PC-9 (cell line): ENCODE data around the gene EPHA1. TPM values are rescaled to one million over a fixed set of nuclear protein-coding genes. Genes with fewer than 3 reads are reported as not detected.

Experiments
- BruUV-seq: library from RNA; stranded (reverse); fragments of 400-500 nt; replicated peaks from 2 replicates; lab custom pipeline; 2021; lab: Mats Ljungman, UMichigan
- CTCF ChIA-PET: fragments of 300-600 bp; sonication (Branson Sonifier 250); formaldehyde crosslinking; loops from one replicate; lab custom pipeline; 2022; ENCODE audit warnings: antibody characterized with exemption; lab: Charles Lee
- POLR2A ChIA-PET: fragments of 300-600 bp; sonication (Branson Sonifier 250); formaldehyde crosslinking; loops from one replicate; lab custom pipeline; 2022; ENCODE audit warnings: antibody characterized with exemption; ENCODE audit not compliant: unreplicated experiment; lab: Charles Lee
- DNase-seq, 2 experiments: peaks; one replicate each; pipeline versions ENCODE4 v3.0.0 to v3.0.0-alpha.2; 2015 to 2022; ENCODE audit warnings: mixed read lengths in 1 of 2
- H2AFZ ChIP-seq: fragments of 200-600 bp; sonication (generic); 2 replicates; pipeline ENCODE4 v1.8.1; 2017; ENCODE audit warnings: antibody characterized with exemption
- H3F3A ChIP-seq: fragments of 200-600 bp; sonication (generic); 2 replicates; pipeline ENCODE4 v1.8.1; 2017; ENCODE audit warnings: antibody characterized with exemption, mild to moderate bottlenecking, low read depth; ENCODE audit not compliant: insufficient read depth
- H3K27ac ChIP-seq: fragments of 200-600 bp; sonication (generic); 2 replicates; pipeline ENCODE4 v1.6.1; 2016; ENCODE audit warnings: mixed run types
- H3K27me3 ChIP-seq: fragments of 200-600 bp; sonication (generic); 2 replicates; pipeline ENCODE4 v1.6.1; 2016; ENCODE audit warnings: low read depth, mixed run types; ENCODE audit not compliant: insufficient read depth
- H3K36me3 ChIP-seq: fragments of 200-600 bp; sonication (generic); 2 replicates; pipeline ENCODE4 v1.6.1; 2016; ENCODE audit warnings: low read depth, mixed run types
- H3K4me1 ChIP-seq: fragments of 200-600 bp; sonication (generic); replicated peaks from 2 replicates; pipeline ENCODE4 v1.6.1; 2016; ENCODE audit warnings: mixed run types; ENCODE audit not compliant: insufficient read depth
- H3K4me2 ChIP-seq: fragments of 200-600 bp; sonication (generic); 2 replicates; pipeline ENCODE4 v1.6.1; 2017; ENCODE audit warnings: mixed run types
- H3K4me3 ChIP-seq: fragments of 200-600 bp; sonication (generic); 2 replicates; pipeline ENCODE4 v1.6.1; 2016; ENCODE audit warnings: mixed run types
- H3K79me2 ChIP-seq: fragments of 200-600 bp; sonication (generic); 2 replicates; pipeline ENCODE4 v1.6.1; 2017; ENCODE audit warnings: low read depth, mixed run types
- H3K9me2 ChIP-seq: fragments of 200-600 bp; sonication (generic); 2 replicates; pipeline ENCODE4 v1.8.1; 2017; ENCODE audit warnings: mild to moderate bottlenecking; ENCODE audit not compliant: insufficient read depth
- H3K9me3 ChIP-seq: fragments of 200-600 bp; sonication (generic); 2 replicates; pipeline ENCODE4 v1.8.1; 2016; ENCODE audit warnings: low read depth; ENCODE audit not compliant: insufficient read depth
- H4K20me1 ChIP-seq: fragments of 200-600 bp; sonication (generic); 2 replicates; pipeline ENCODE4 v1.8.1; 2017; ENCODE audit not compliant: insufficient read depth
- EZH2 ChIP-seq: fragments of 200-600 bp; sonication (generic); IDR thresholded peaks from 2 replicates; pipeline ENCODE4 v1.8.0; 2017; ENCODE audit warnings: antibody characterized with exemption, low read depth
- intact Hi-C: fragments of 100-400 bp; cut with micrococcal nuclease; formaldehyde crosslinking; loops from one replicate; pipeline ENCODE4 v1.10.0; 2022; ENCODE audit not compliant: unreplicated experiment
- total RNA-seq: library from RNA; stranded (reverse); gene quantifications from 2 replicates; pipeline ENCODE4 v1.2.3, GENCODE V29; 2021
- TF ChIP-seq, protein P1 (sequence below): fragments of 200-600 bp; sonication (generic); conservative IDR thresholded peaks from 2 replicates; pipeline ENCODE4 v1.6.1; 2017; ENCODE audit warnings: mixed run types, antibody characterized with exemption, mild to moderate bottlenecking, moderate library complexity

The EPHA1 gene
- total RNA-seq, 1 experiment from 2014 or later = 35.5 TPM

DNA sequence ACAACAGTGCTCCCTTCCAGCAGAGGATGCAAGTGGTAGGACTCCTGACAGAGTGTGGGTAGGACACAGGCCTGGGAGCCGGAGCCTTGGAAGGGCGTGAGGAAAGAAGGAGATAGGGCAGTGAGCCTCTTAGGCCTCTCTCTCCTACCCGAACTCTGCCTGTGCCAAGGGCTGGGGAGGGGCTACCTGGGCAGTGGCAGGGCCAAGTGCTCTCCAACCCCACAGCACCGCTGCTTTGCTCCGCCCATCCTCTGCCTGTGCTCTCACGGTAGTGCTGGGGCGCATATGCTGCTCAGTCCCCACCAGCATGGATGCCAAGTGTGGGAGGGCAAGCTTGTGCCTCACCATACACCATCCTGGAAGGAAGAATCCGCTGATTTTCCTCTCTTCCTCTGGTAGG, 53.7 kb downstream of the EPHA1 start:
- Histone ChIP-seq H3K9me3 (no peaks in the 10 kb centered on the region), H4K20me1 (no peaks in the 10 kb centered on the region), H3K27me3 (peaks cover 40% of the 10 kb centered on the region), H3K4me1 (no peaks in the 10 kb centered on the region), H3K4me2 (no peak overlapping the region), H3K36me3 (no peaks in the 10 kb centered on the region), H3F3A (no peaks in the 10 kb centered on the region), H3K79me2 (no peaks in the 10 kb centered on the region), H3K4me3 (no peak overlapping the region), H2AFZ (no peak overlapping the region), H3K27ac (no peak overlapping the region), H3K9me2 (no peaks in the 10 kb centered on the region)
- BruUV-seq = no TSS peak
- ChIA-PET CTCF (no interaction called here), POLR2A (no interaction called here)
- TF ChIP-seq EZH2 = no peak
- TF ChIP-seq, protein P1, sequence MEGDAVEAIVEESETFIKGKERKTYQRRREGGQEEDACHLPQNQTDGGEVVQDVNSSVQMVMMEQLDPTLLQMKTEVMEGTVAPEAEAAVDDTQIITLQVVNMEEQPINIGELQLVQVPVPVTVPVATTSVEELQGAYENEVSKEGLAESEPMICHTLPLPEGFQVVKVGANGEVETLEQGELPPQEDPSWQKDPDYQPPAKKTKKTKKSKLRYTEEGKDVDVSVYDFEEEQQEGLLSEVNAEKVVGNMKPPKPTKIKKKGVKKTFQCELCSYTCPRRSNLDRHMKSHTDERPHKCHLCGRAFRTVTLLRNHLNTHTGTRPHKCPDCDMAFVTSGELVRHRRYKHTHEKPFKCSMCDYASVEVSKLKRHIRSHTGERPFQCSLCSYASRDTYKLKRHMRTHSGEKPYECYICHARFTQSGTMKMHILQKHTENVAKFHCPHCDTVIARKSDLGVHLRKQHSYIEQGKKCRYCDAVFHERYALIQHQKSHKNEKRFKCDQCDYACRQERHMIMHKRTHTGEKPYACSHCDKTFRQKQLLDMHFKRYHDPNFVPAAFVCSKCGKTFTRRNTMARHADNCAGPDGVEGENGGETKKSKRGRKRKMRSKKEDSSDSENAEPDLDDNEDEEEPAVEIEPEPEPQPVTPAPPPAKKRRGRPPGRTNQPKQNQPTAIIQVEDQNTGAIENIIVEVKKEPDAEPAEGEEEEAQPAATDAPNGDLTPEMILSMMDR = no peak
- intact Hi-C loops = no loop called here
- no peak for DNase-seq

DNA sequence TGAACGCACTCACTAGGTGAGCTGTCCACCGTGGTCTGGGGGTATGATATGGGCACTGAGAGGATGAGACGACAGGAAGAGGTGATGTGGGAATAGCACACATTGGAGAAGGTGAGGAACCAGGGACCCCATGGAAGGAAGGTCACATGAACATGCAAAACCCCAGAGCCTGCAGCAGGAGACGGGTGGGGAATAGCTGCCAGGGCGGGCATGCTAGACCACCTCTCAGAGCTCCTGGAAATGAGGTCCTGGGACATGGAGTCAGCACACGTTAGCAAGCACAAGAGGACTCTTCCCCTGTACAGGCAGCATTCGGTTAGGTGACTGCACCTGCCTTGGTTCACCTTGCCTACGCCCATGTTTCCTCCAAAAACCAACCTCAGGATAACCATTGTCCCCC, 54.3 kb downstream of the EPHA1 start:
- TF ChIP-seq, protein P1 = no peak
- no peak for TF ChIP-seq EZH2
- no peaks in the 10 kb centered on the region for H4K20me1 ChIP-seq
- no TSS peak for BruUV-seq
- CTCF ChIA-PET = no interaction called here
- H3K36me3 ChIP-seq = no peaks in the 10 kb centered on the region
- no peak overlapping the region for H3K27ac ChIP-seq
- no peaks in the 10 kb centered on the region for H3K4me1 ChIP-seq
- no peaks in the 10 kb centered on the region for H3K79me2 ChIP-seq
- intact Hi-C loops = no loop called here
- POLR2A ChIA-PET = no interaction called here
- no peak overlapping the region for H3K4me2 ChIP-seq
- no peak overlapping the region for H2AFZ ChIP-seq
- no peak overlapping the region for H3K4me3 ChIP-seq
- no peaks in the 10 kb centered on the region for H3K9me3 ChIP-seq
- H3K27me3 ChIP-seq = peaks cover 35% of the 10 kb centered on the region
- H3K9me2 ChIP-seq = no peaks in the 10 kb centered on the region
- DNase-seq = no peak
- H3F3A ChIP-seq = no peaks in the 10 kb centered on the region

DNA sequence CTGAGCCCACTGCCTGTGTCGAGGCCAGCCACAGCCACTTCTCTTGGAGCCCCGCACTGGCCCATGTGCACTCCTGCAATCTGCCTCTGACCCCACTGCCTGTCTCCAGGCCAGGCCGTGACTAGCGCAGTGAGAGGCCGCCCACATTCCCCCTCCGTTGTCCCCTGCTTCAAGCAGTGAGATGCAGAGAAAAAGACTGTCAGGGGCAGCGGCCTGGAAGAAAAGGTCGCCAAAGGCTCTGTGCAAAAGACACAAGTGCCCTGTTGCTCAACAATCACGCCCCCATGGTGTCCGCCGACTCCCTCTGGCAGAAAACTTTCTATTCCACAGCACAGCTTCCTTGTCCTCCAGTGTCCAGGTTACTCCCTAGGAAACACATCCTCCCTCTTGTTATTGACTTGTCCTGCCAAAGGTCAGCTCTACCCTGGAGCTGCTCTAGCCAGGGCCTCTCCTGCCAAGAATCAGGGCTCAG, 56.1 kb downstream of the EPHA1 start:
- Histone ChIP-seq H3K4me3 (no peak overlapping the region), H3K79me2 (no peaks in the 10 kb centered on the region), H3K27ac (no peak overlapping the region), H3K4me2 (no peak overlapping the region), H3K4me1 (no peaks in the 10 kb centered on the region), H3K36me3 (no peaks in the 10 kb centered on the region), H3K9me2 (no peaks in the 10 kb centered on the region), H2AFZ (no peak overlapping the region), H3K9me3 (no peaks in the 10 kb centered on the region), H3K27me3 (peaks cover 24% of the 10 kb centered on the region), H3F3A (no peaks in the 10 kb centered on the region), H4K20me1 (no peaks in the 10 kb centered on the region)
- intact Hi-C loops = no loop called here
- ChIA-PET POLR2A (no interaction called here), CTCF (no interaction called here)
- no peak for DNase-seq
- BruUV-seq = no TSS peak
- TF ChIP-seq EZH2 = no peak
- TF ChIP-seq, protein P1 = no peak
